Activated CD4-positive, alpha-beta T cell treated with anti-CD3 and anti-CD28 coated beads for 4 hours (primary cell): ENCODE measurements around the gene AGBL1.

Source experiments
- DNase-seq, 2 donors: peaks; one replicate each; pipeline ENCODE4 v3.0.0-alpha.2; 2020

Gene AGBL1

DNA sequence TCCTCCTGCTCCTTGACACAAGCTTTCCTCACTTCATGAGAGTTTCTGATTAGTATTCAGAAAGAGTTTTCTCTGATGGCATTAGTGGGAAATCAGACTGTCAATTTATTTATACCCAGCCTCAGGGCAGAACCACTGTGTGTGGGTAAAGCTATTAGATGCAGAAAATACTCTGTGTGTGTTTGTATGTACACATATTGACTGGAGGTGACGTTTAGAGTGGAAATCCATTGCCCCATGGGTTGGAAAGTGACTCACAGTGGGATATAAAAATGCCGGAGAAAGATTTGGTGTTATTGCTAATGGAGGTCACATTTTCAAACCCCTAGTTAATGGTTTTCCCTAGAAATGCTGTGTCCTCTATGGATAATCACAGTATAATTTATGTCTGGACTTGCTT is 577.6 kb downstream of the AGBL1 start:
- no peak for DNase-seq

DNA sequence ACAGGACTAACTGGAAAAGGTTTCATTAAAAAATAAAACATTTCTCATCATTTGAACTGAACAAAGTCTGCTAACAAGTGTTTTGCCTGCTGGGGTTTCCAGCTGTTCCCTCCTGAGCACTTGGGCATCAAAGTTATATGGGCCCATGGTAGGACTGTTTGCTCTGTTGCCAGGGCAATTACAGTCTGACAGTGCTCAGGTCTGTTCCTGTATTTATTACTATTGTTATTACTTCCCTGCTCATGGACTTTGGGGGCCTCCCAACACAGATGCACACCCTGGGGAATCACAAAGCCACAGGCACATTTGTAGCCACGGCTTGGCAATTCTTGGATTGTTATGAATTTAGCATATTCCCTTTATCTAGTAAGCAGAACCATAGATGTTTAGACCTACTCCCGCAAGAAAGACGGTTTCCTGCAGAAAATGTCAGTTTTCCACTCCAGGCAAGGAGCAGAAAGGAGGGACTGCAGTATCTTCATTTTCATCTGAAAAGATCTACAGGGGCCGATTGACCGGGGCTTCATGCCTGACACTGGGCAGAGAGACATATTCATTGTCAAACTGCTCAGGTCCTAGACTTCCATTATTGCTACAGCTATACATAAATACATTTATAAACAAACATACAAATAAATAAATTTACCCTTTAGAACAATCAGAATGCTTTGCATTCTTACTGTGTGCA is 580.2 kb downstream of the AGBL1 start:
- no peak for DNase-seq

DNA sequence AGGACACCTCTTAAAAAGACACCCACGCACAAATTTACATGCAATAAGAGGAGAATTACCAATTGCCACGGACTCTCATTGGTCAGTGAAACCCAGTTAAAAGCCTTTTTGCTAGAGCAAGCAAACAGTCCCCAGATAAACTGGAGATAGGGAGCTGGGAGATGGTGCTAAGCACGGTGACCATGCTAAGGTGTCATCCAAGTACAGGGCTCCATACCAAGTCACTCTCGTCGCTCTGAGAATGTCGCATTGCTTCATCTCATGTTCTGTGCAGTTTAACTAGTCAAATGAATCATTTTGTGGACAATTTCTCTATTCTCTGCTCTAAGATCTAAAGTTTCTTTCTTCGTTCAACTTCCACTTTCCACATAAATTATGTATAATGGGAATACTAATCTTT is 581.9 kb downstream of the AGBL1 start:
- DNase-seq: no peak

GRCh38 chr15:86663304-86663703 is 583.6 kb downstream of the AGBL1 start:
- no peak for DNase-seq

DNA sequence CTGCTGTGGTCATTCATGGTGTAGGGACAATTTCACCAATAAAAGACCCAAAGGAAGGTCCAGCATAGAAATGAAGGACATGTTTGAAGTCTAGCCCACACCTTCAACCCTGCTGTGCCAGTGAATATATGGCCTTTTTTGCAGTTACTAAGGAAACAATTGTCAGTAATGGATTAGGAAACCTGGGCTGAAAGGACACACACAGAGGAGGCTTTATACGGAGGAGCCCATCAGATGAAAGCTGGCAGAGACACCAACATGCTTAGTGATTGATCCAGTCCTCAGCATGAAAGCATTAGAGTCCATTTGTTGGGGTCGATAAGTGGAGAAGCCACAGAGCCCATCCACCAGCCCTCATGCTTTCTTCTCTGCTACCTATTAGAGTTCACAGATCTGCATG is 584.3 kb downstream of the AGBL1 start:
- no peak for DNase-seq

GRCh38 chr15:86664581-86664980 is 584.9 kb downstream of the AGBL1 start:
- no peak for DNase-seq

DNA sequence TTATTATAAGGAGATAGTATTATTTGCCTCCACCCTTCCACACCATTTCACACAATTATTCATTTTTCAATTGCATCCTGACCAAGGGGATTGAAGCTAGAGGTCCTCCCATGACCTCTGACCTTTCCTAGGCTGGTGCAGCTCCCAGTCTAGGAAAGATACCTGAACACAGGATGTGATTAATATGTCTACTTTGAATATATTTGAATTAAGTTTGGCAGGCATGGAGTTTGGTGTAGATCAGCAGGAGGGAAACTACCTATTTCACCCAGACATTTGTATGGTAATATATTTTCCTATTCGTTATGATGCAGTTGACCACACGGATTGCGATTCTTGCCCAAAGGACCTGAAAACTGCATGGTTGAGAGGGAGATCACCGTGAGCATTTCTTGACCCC is 596.3 kb downstream of the AGBL1 start:
- DNase-seq: no peak

DNA sequence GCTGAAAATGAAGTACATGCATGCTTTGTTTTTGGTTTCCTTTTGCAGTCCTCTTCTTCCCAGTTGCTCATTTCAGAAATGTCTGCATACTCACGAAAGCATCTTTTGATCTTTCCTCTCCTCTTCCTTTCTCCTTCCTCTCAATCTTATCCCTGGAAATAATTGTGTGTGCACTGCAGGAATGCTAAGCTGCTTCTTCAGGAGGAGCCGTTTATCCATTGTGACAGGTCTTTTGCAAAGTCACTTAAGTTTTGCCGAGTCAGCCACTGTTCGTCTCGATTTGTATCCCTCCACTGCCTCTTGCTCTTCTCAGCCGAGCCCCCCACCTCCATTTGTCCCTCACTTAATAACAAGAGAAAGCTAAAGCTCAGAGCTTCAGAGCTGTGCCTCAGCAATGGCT is 597.6 kb downstream of the AGBL1 start:
- no peak for DNase-seq

GRCh38 chr15:86685263-86685662 is 605.6 kb downstream of the AGBL1 start:
- no peak for DNase-seq

DNA sequence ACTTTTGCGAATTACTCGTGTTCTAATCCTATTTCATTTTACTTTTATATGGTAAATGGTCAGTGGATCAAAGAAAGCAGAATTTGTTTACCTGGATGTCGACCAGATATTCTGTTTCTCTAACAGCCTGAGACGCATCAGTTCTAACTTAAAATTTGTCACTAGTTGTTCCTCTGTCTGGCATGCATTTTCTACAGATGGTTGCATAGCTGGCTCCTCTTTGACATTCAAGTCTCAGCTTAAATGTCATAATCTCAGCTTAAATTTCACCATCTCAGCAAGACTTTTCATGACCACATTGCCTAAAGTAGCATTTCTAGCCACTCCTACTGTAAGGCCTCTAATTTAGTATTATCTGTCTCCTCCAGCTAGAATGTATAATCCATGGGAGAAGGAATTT is 609.3 kb downstream of the AGBL1 start:
- DNase-seq: no peak

DNA sequence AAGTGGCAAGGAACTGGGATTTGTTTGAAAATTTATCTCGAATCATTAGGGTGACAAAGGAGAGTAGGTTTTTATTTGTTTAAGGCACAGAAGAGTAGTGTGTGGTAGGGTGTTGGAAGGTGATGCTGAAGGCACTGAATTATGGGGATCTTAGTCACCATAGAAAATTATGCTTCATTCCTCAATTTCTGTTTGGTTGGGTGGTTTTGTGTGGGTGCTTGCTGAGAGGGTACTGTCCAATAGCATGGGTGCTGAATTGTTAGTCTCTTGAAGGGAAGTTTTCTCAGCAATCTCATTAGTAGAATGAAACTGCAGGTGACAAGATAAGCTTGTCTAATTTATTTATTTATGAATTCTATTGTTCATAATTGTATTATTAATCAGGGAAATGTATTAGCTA is 610.9 kb downstream of the AGBL1 start:
- DNase-seq: no peak

DNA sequence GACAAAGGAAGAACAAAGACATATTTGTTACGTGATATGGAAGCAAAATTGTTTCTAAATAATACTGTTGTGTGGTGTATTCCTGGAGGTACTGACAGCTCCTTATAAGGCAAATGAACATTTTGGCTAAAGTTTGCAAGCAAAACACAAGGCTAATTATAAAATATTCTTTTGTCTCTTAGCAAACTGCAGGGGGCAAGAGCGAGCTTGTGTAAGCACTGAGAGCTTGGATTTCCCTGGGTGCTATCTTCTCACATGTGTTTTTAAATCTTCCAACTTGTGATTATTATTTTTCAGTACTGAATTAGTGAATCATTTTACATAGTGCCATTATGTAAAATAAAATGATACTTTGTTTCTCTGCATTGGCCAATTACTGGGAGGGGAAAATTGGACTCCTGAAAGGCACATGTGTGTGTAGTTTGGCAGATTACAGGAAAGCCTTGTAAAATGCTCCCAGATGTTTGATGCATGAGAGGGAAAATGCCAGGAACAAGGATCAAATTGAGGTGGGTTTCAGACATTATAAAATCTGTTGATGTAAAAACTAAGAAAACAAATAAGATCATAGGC is 611.5 kb downstream of the AGBL1 start:
- DNase-seq: no peak

- no peak for DNase-seq
Observed at GRCh38 chr15:86700864-86701610, 621.4 kb downstream of the AGBL1 start.

DNA sequence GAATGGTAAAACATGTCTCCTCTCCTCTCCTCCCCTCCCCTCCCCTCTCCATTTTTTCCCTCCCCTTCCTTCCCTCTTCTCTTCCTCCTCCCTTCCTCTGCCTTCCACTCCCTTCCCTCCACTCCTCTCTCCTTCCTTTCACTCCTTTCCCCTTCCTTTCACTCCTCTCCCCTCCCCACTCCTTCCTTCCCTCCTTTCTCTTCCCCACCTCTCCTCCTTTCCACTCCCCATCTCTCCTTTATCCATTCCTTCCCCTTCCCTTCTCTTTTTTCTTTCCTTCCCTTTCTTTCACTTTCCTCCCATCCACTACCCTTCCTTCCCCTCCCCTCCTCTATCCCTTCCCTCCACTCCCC is 621.9 kb downstream of the AGBL1 start:
- DNase-seq: no peak

- no peak for DNase-seq
Observed at GRCh38 chr15:86706813-86707212, 627.1 kb downstream of the AGBL1 start.

- no peak for DNase-seq
Observed at GRCh38 chr15:86711476-86711875, 631.8 kb downstream of the AGBL1 start.

GRCh38 chr15:86714241-86714640 is 634.6 kb downstream of the AGBL1 start:
- DNase-seq: no peak

DNA sequence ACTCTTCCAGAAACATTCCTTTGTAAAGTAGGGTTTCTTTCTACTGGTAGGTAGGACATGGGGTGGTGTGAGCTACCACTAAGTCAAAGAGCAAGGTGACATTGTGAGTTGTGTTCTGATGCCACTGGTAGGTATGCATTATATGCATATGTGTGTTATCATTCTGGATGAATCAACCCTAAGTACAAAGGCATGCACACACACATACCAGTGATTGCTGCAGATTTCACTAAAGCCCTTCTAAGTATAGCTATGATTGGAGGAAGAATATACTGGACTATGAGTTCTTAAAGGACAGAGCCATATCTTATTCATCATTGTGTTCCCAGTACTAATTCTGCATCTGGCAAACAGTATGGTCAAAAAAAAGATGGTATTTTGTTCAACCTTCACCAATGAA is 646.0 kb downstream of the AGBL1 start:
- no peak for DNase-seq

DNA sequence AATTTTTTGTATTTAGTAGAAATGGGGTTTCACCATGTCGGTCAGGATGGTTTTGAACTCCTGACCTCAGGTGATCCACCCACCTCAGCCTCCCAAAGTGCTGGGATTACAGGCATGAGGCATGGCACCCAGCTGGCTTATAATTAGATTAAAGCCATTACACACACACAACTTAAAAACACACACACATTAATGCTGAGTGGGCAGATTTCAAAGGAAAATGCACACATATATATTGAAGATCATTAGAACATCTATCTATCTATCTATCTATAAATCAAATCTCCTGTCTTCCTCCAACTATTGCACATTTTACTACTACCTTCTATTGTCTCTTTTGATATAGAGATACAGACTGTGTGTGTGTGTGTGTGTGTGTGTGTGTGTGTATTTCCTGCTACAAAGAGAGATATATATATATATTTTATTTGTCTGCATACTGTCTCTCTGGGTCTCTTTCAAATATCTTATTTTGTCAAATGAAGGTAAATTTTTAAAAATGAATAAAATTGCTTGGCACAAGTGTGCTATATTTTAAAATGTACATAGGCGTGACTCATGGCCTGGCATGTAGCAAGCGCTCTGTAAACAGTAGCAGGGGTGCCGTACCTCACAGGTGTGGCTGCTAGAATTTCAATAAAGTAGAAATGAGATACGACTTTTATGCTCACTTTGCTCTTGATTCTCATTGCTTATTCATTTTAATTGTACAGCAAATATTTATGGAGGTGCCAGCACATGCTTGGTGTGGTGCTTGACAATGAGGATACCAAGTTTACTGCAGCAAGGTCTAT is 655.8 kb downstream of the AGBL1 start:
- DNase-seq: no peak

DNA sequence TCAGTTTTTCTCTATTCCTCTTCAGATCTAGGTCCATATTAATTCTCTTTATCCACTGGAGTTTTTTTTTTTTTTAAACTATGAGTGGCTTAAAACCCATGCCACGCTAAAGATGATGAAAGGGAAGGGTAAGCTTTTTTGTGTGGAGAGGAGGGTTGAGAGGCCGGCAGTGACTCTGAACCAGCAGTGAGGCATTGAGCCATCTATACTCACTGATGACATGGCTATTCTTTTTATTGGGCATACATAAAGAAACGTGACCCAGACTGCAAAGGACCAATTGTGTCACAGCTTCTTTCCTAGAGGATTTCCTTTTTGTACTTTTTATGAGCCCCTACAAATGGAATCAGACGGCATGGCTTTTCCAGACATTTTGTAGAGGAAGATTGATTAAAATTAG is 662.2 kb downstream of the AGBL1 start:
- no peak for DNase-seq

GRCh38 chr15:86743283-86743903 is 663.7 kb downstream of the AGBL1 start:
- DNase-seq: peak; percentile 27 to 50

DNA sequence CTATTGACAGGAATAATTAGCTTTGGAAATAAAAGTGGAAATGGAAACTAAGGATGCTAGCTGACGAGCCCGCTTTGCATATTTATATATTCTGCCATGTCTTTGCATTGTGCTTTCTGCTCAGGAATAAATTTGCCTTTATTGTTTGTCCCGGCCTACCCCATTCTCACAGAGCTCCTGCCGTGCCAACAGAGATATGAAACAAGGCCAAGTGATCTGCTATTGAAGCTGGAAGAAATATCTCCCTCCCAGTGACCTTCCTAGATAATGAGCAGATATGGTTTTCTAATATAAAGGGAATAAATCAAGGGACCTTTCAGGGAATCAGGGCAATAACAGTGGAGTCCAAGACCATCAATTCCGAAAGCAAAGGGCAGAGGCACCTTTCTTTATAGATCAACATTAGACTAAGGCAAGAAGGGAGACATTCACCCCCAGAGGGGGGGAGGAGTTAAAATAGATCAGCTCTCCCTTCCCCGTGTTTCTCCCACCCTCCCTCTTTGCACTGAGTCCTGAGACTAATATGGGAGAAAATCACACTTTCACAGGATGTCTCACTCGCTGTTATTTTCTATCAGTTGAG is 664.6 kb downstream of the AGBL1 start:
- no peak for DNase-seq

DNA sequence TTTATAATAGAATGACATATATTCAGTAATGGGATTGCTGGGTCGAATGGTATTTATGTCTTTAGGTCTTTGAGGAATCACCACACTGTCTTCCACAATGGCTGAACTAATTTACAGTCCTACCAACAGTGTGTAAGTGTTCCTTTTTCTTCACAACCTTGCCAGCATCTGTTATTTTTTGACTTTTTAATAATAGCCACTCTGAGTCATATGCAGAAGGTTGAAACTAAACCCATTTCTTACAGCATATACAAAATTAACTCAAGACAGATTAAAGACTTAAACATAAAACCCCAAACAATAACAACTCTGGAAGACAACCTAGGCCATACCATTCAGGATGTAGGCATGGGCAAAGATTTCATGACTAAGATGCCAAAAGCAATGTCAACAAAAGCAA is 671.4 kb downstream of the AGBL1 start:
- DNase-seq: no peak
